K562 (cell line): Measurements from ENCODE around the gene KLK1. TPM values are rescaled to one million over a fixed set of nuclear protein-coding genes. Genes with fewer than 3 reads are reported as not detected.

Experiments
- CREBBP ChIP-seq: IDR thresholded peaks from one replicate; pipeline ENCODE4 v1.6.1; 2012; ENCODE audit warnings: low read depth, mild to moderate bottlenecking, control low read depth, inconsistent platforms, low read length
- DACH1 ChIP-seq: fragments of 450-650 bp; IDR thresholded peaks from 2 replicates; pipeline ENCODE4 v1.6.1; 2018; ENCODE audit not compliant: partially characterized antibody
- ELF4 ChIP-seq: fragments of 450-650 bp; formaldehyde crosslinking; IDR thresholded peaks from 2 replicates; pipeline ENCODE4 v1.4.0; 2022; ENCODE audit warnings: missing genetic modification characterization
- EP300 ChIP-seq: IDR thresholded peaks from 2 replicates; pipeline ENCODE4 v1.6.1; 2012; ENCODE audit warnings: low read length, improper control_type of control experiment
- ESRRA ChIP-seq: fragments of 450-650 bp; IDR thresholded peaks from 2 replicates; pipeline ENCODE4 v1.6.1; 2014; ENCODE audit warnings: low read depth, mild to moderate bottlenecking, moderate library complexity, borderline replicate concordance
- FOSL1 ChIP-seq: fragments of 200-800 bp; sonication (Bioruptor generic); conservative IDR thresholded peaks from 2 replicates; pipeline ENCODE4 v1.6.1; 2016; ENCODE audit warnings: missing genetic modification characterization, missing compliant biosample characterization
- FOXK1 ChIP-seq: sonication (generic); formaldehyde crosslinking; IDR thresholded peaks from 2 replicates; pipeline ENCODE4 v1.8.0; 2022; ENCODE audit warnings: missing genetic modification reagents, mild to moderate bottlenecking, borderline replicate concordance
- GTF2A2 ChIP-seq: IDR thresholded peaks from 2 replicates; pipeline ENCODE4 v1.6.1; 2016; ENCODE audit warnings: mild to moderate bottlenecking, missing genetic modification characterization, missing compliant biosample characterization
- GTF2E2 ChIP-seq: fragments of 200-800 bp; sonication (Bioruptor generic); IDR thresholded peaks from 2 replicates; pipeline ENCODE4 v1.6.1; 2016; ENCODE audit warnings: missing genetic modification characterization, missing compliant biosample characterization
- KAT7 ChIP-seq: sonication (generic); formaldehyde crosslinking; IDR thresholded peaks from 2 replicates; pipeline ENCODE4 v1.8.0; 2022; ENCODE audit warnings: missing genetic modification reagents, mild to moderate bottlenecking, borderline replicate concordance
- MCM3 ChIP-seq: fragments of 450-650 bp; IDR thresholded peaks from 2 replicates; pipeline ENCODE4 v1.6.1; 2016
- PURB ChIP-seq: sonication (generic); formaldehyde crosslinking; IDR thresholded peaks from 2 replicates; pipeline ENCODE4 v1.9.0; 2021; ENCODE audit warnings: low read depth, mild to moderate bottlenecking, missing genetic modification reagents
- SMARCC2 ChIP-seq: fragments of 450-650 bp; IDR thresholded peaks from 2 replicates; pipeline ENCODE4 v1.6.1; 2017; ENCODE audit warnings: antibody characterized with exemption, moderate library complexity, mild to moderate bottlenecking, low read depth
- TCF7 ChIP-seq: sonication (generic); IDR thresholded peaks from 2 replicates; pipeline ENCODE4 v1.6.1; 2016; ENCODE audit warnings: antibody characterized with exemption, borderline replicate concordance
- TEAD2 ChIP-seq: fragments of 450-650 bp; IDR thresholded peaks from 2 replicates; pipeline ENCODE4 v1.6.1; 2016; ENCODE audit warnings: missing genetic modification characterization, control low read depth, missing compliant biosample characterization
- THRAP3 ChIP-seq: fragments of 450-650 bp; IDR thresholded peaks from 2 replicates; pipeline ENCODE4 v1.6.1; 2016; ENCODE audit warnings: mild to moderate bottlenecking, inconsistent platforms, borderline replicate concordance
- ZBTB1 ChIP-seq: sonication (generic); formaldehyde crosslinking; IDR thresholded peaks from 2 replicates; pipeline ENCODE4 v1.8.1; 2023; ENCODE audit warnings: missing genetic modification reagents, low read depth, mild to moderate bottlenecking, borderline replicate concordance
- ZBTB8A ChIP-seq: fragments of 450-650 bp; IDR thresholded peaks from 2 replicates; pipeline ENCODE4 v1.6.1; 2018; ENCODE audit warnings: mild to moderate bottlenecking, moderate library complexity; ENCODE audit not compliant: partially characterized antibody
- ZFP30 ChIP-seq: fragments of 250-450 bp; sonication (Bioruptor Pico); IDR thresholded peaks from 2 replicates; pipeline ENCODE4 v1.8.0; 2022; ENCODE audit warnings: moderate library complexity, mild to moderate bottlenecking, inconsistent platforms, borderline replicate concordance
- ZKSCAN3 ChIP-seq: fragments of 250-450 bp; sonication (Bioruptor Pico); IDR thresholded peaks from 2 replicates; pipeline ENCODE4 v1.4.0; 2020
- ZNF133 ChIP-seq: fragments of 250-450 bp; sonication (Bioruptor Pico); IDR thresholded peaks from 2 replicates; pipeline ENCODE4 v1.4.0; 2020; ENCODE audit warnings: mild to moderate bottlenecking
- ZNF140 ChIP-seq: fragments of 250-450 bp; sonication (Bioruptor Pico); IDR thresholded peaks from 2 replicates; pipeline ENCODE4 v1.8.0; 2021; ENCODE audit warnings: moderate library complexity, mild to moderate bottlenecking, inconsistent platforms
- ZNF24 ChIP-seq: fragments of 450-650 bp; IDR thresholded peaks from 2 replicates; pipeline ENCODE4 v1.6.1; 2016
- ZNF274 ChIP-seq: IDR thresholded peaks from 2 replicates; pipeline ENCODE4 v1.6.1; 2011; ENCODE audit warnings: low read depth, mild to moderate bottlenecking, low read length, moderate library complexity, borderline replicate concordance
- ZNF282 ChIP-seq: sonication (generic); formaldehyde crosslinking; IDR thresholded peaks from 2 replicates; pipeline ENCODE4 v1.8.1; 2023; ENCODE audit warnings: missing genetic modification reagents
- ZNF316 ChIP-seq: fragments of 450-650 bp; IDR thresholded peaks from 2 replicates; pipeline ENCODE4 v1.6.1; 2016
- ZNF699 ChIP-seq: fragments of 250-450 bp; sonication (Bioruptor Pico); IDR thresholded peaks from 2 replicates; pipeline ENCODE4 v1.8.0; 2021; ENCODE audit warnings: mild to moderate bottlenecking, moderate library complexity; ENCODE audit not compliant: insufficient replicate concordance
- polyA plus RNA-seq, 8 experiments: library from polyadenylated mRNA; depleted of rRNA in 4 of 8; stranded (reverse) in 5 of 8; unstranded in 3 of 8; fragments of >200 nt; fragmentation: Nextera tagmentation in 2 of 8; fragmentation: Illumina TruSeq in 1 of 8; extraction: Ambion mirVana in 2 of 8; extraction: Trizol in 1 of 8; gene quantifications; 2 replicates each; pipeline versions ENCODE4 v1.2.1 to v1.2.3, GENCODE V29; 2011 to 2014; ENCODE audit warnings: inconsistent platforms in 1 of 8, missing spikeins in 1 of 8
- total RNA-seq, 7 experiments: library from RNA; depleted of rRNA in 6 of 7; stranded (reverse); fragments of >200 nt in 6 of 7; fragmentation: Illumina TruSeq in 2 of 7; extraction: Trizol in 2 of 7; gene quantifications; 2 replicates each; pipeline versions ENCODE4 v1.2.1 to v1.2.3, GENCODE V29; 2011 to 2021; ENCODE audit warnings: low replicate concordance in 1 of 7
- TF ChIP-seq, protein P1 (sequence below): fragments of 250-450 bp; sonication (Bioruptor Pico); IDR thresholded peaks from 2 replicates; pipeline ENCODE4 v1.8.0; 2022; ENCODE audit warnings: moderate library complexity, mild to moderate bottlenecking, inconsistent platforms
- TF ChIP-seq, protein P2 (sequence below): sonication (generic); formaldehyde crosslinking; IDR thresholded peaks from 2 replicates; pipeline ENCODE4 v1.8.1; 2023; ENCODE audit warnings: mild to moderate bottlenecking, missing genetic modification reagents

KLK1 gene
- total and polyA plus RNA-seq, 9 of the 15 experiments (the other 6 are each of a cell fraction or from before 2014, with no cell fraction given) = 0.87 to 15.4 (median 9.1) TPM

DNA sequence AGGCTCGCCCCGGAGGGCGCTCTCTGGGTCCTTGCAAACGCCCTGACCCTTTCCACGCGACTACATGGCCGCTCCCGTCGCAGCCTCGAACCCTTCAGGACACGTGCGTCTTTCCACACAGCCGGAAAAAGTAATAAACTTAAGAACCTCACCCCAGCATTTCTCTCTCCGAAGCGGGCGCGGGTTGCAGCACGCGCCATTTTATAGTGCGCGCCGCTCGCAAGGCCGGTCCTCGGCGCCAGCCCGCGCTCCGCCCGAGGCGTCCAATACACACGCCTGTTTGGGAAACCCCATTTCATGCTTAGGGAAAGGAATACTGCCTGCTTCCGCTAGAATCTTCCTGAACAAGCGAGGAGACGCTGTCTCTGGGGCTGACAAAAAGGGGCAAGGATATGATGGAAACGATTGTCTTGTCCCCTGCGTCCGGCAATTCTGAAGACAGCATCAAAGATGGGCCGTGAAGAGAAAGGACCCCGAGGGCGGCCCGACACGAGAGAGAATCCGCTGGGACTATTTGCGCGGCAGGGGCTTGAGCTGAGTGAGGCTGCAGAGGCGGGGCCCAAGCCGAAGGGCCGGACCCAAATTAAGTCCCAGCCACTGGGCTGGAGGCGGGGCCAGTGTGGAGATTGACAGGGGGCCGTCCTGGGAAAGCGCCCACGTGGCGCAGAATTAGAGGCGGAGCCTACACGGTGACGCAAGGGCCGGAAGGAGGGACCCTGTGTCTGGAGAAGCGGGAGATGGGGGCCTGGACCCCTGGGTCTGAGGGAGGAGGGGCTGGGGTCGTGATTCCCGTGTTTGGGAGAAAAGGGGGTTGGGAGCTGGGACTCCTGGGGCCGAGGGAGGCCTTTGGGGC is 18.9 kb downstream of the KLK1 start (continued):
- TF ChIP-seq ZNF133 (CRISPR knock-in tag) (no peak), ZNF316 (no peak), ZKSCAN3 (CRISPR knock-in tag) (no peak), GTF2E2 (tag) (peak; percentile 96; the same call in 1 of the 2 replicates), EP300 (peak; percentile 21; the same call in 1 of the 2 replicates), FOXK1 (CRISPR knock-in tag) (no peak), DACH1 (peak; percentile 99), ZNF274 (no peak), CREBBP (no peak), GTF2A2 (peak; percentile 97), ZNF699 (CRISPR knock-in tag) (no peak), ZBTB8A (no peak), SMARCC2 (no peak), PURB (CRISPR knock-in tag) (no peak), FOSL1 (tag) (no peak), KAT7 (CRISPR knock-in tag) (peak; percentile 46; the same call in 1 of the 2 replicates), TCF7 (no peak), TEAD2 (no peak), ELF4 (CRISPR knock-in tag) (peak; percentile 68; the same call in 1 of the 2 replicates), ESRRA (no peak; the same call in none of the 2 replicates), THRAP3 (no peak), MCM3 (no peak), ZNF282 (CRISPR knock-in tag) (no peak), ZFP30 (CRISPR knock-in tag) (no peak), ZBTB1 (CRISPR knock-in tag) (no peak), ZNF140 (CRISPR knock-in tag) (no peak), ZNF24 (no peak)
- TF ChIP-seq, protein P1, sequence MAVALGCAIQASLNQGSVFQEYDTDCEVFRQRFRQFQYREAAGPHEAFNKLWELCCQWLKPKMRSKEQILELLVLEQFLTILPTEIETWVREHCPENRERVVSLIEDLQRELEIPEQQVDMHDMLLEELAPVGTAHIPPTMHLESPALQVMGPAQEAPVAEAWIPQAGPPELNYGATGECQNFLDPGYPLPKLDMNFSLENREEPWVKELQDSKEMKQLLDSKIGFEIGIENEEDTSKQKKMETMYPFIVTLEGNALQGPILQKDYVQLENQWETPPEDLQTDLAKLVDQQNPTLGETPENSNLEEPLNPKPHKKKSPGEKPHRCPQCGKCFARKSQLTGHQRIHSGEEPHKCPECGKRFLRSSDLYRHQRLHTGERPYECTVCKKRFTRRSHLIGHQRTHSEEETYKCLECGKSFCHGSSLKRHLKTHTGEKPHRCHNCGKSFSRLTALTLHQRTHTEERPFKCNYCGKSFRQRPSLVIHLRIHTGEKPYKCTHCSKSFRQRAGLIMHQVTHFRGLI (CRISPR knock-in tag) = no peak
- TF ChIP-seq, protein P2, sequence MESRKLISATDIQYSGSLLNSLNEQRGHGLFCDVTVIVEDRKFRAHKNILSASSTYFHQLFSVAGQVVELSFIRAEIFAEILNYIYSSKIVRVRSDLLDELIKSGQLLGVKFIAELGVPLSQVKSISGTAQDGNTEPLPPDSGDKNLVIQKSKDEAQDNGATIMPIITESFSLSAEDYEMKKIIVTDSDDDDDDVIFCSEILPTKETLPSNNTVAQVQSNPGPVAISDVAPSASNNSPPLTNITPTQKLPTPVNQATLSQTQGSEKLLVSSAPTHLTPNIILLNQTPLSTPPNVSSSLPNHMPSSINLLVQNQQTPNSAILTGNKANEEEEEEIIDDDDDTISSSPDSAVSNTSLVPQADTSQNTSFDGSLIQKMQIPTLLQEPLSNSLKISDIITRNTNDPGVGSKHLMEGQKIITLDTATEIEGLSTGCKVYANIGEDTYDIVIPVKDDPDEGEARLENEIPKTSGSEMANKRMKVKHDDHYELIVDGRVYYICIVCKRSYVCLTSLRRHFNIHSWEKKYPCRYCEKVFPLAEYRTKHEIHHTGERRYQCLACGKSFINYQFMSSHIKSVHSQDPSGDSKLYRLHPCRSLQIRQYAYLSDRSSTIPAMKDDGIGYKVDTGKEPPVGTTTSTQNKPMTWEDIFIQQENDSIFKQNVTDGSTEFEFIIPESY = peak; percentile 50; the same call in 1 of the 2 replicates
